ACC112 (cell line): ENCODE results near the gene LRRTM4.

Source experiments
- H2AFZ ChIP-seq: fragments of 200-600 bp; sonication (generic); one replicate; pipeline ENCODE4 v1.6.0; 2017; ENCODE audit warnings: antibody characterized with exemption, low read length; ENCODE audit not compliant: unreplicated experiment
- H3K27ac ChIP-seq: fragments of 200-600 bp; sonication (generic); 2 replicates; pipeline ENCODE4 v1.5.1; 2014; ENCODE audit warnings: low read depth, mild to moderate bottlenecking, antibody characterized with exemption, low read length, moderate library complexity
- H3K27me3 ChIP-seq: fragments of 200-600 bp; sonication (generic); 2 replicates; pipeline ENCODE4 v1.6.1; 2014; ENCODE audit warnings: mild to moderate bottlenecking, antibody characterized with exemption, low read length, moderate library complexity, mixed read lengths; ENCODE audit not compliant: insufficient read depth
- H3K36me3 ChIP-seq: fragments of 200-600 bp; sonication (generic); 2 replicates; pipeline ENCODE4 v1.6.1; 2016; ENCODE audit warnings: mild to moderate bottlenecking, antibody characterized with exemption, low read length, moderate library complexity, mixed read lengths; ENCODE audit not compliant: insufficient read depth
- H3K4me1 ChIP-seq: fragments of 200-600 bp; sonication (generic); one replicate; pipeline ENCODE4 v1.6.1; 2016; ENCODE audit warnings: low read length, mixed read lengths; ENCODE audit not compliant: insufficient read depth, unreplicated experiment, control insufficient read depth
- H3K4me3 ChIP-seq: fragments of 200-600 bp; sonication (generic); 2 replicates; pipeline ENCODE4 v1.5.1; 2014; ENCODE audit warnings: mild to moderate bottlenecking, low read depth, low read length
- H3K79me2 ChIP-seq: fragments of 200-600 bp; sonication (generic); one replicate; pipeline ENCODE4 v1.6.0; 2016; ENCODE audit warnings: low read length; ENCODE audit not compliant: control insufficient read depth, unreplicated experiment, insufficient read depth

LRRTM4 gene

GRCh38 chr2:77325395-77325794 lies 196.8 kb downstream of the LRRTM4 start:
- Histone ChIP-seq H3K27ac (no peak overlapping the region), H3K36me3 (no peaks in the 10 kb centered on the region), H3K27me3 (no peaks in the 10 kb centered on the region), H2AFZ (no peak overlapping the region), H3K4me1 (no peaks in the 10 kb centered on the region), H3K79me2 (no peaks in the 10 kb centered on the region), H3K4me3 (no peak overlapping the region)

GRCh38 chr2:77322431-77322830 lies 199.7 kb downstream of the LRRTM4 start:
- H3K4me3 ChIP-seq, result no peak overlapping the region
- H3K79me2 ChIP-seq, result no peaks in the 10 kb centered on the region
- no peak overlapping the region for H3K27ac ChIP-seq
- no peaks in the 10 kb centered on the region for H3K27me3 ChIP-seq
- no peaks in the 10 kb centered on the region for H3K36me3 ChIP-seq
- H3K4me1 ChIP-seq, result no peaks in the 10 kb centered on the region
- no peak overlapping the region for H2AFZ ChIP-seq

- no peak overlapping the region for H3K4me3 ChIP-seq
- no peaks in the 10 kb centered on the region for H3K36me3 ChIP-seq
- no peak overlapping the region for H2AFZ ChIP-seq
- H3K79me2 ChIP-seq, result no peaks in the 10 kb centered on the region
- no peaks in the 10 kb centered on the region for H3K27me3 ChIP-seq
- H3K4me1 ChIP-seq, result no peaks in the 10 kb centered on the region
- H3K27ac ChIP-seq, result no peak overlapping the region
Measured at GRCh38 chr2:77314721-77315120, 207.5 kb downstream of the LRRTM4 start.

GRCh38 chr2:77310416-77310815 lies 211.8 kb downstream of the LRRTM4 start:
- Histone ChIP-seq H3K4me1 (no peaks in the 10 kb centered on the region), H3K27me3 (no peaks in the 10 kb centered on the region), H2AFZ (no peak overlapping the region), H3K36me3 (no peaks in the 10 kb centered on the region), H3K4me3 (no peak overlapping the region), H3K27ac (no peak overlapping the region), H3K79me2 (no peaks in the 10 kb centered on the region)

- Histone ChIP-seq H3K27me3 (no peaks in the 10 kb centered on the region), H3K4me1 (no peaks in the 10 kb centered on the region), H3K4me3 (no peak overlapping the region), H3K36me3 (no peaks in the 10 kb centered on the region), H3K27ac (no peak overlapping the region), H2AFZ (no peak overlapping the region), H3K79me2 (no peaks in the 10 kb centered on the region)
Measured at GRCh38 chr2:77309725-77310124, 212.5 kb downstream of the LRRTM4 start.

GRCh38 chr2:77301441-77301840 lies 220.7 kb downstream of the LRRTM4 start:
- H2AFZ ChIP-seq, result no peak overlapping the region
- no peaks in the 10 kb centered on the region for H3K79me2 ChIP-seq
- no peak overlapping the region for H3K27ac ChIP-seq
- no peaks in the 10 kb centered on the region for H3K27me3 ChIP-seq
- H3K36me3 ChIP-seq, result no peaks in the 10 kb centered on the region
- H3K4me1 ChIP-seq, result no peaks in the 10 kb centered on the region
- no peak overlapping the region for H3K4me3 ChIP-seq

- Histone ChIP-seq H3K27me3 (no peaks in the 10 kb centered on the region), H2AFZ (no peak overlapping the region), H3K27ac (no peak overlapping the region), H3K4me1 (no peaks in the 10 kb centered on the region), H3K36me3 (no peaks in the 10 kb centered on the region), H3K4me3 (no peak overlapping the region), H3K79me2 (no peaks in the 10 kb centered on the region)
Measured at GRCh38 chr2:77296791-77297190, 225.4 kb downstream of the LRRTM4 start.

GRCh38 chr2:77294474-77294873 lies 227.7 kb downstream of the LRRTM4 start:
- no peaks in the 10 kb centered on the region for H3K79me2 ChIP-seq
- H3K27me3 ChIP-seq, result no peaks in the 10 kb centered on the region
- H3K27ac ChIP-seq, result no peak overlapping the region
- H3K36me3 ChIP-seq, result no peaks in the 10 kb centered on the region
- no peak overlapping the region for H3K4me3 ChIP-seq
- no peaks in the 10 kb centered on the region for H3K4me1 ChIP-seq
- no peak overlapping the region for H2AFZ ChIP-seq

GRCh38 chr2:77284353-77284752 lies 237.8 kb downstream of the LRRTM4 start:
- Histone ChIP-seq H3K36me3 (no peaks in the 10 kb centered on the region), H3K4me1 (no peaks in the 10 kb centered on the region)

GRCh38 chr2:77271262-77271661 lies 250.9 kb downstream of the LRRTM4 start:
- no peaks in the 10 kb centered on the region for H3K36me3 ChIP-seq
- no peak overlapping the region for H3K27ac ChIP-seq
- H3K27me3 ChIP-seq, result no peaks in the 10 kb centered on the region
- H3K4me1 ChIP-seq, result no peaks in the 10 kb centered on the region
- no peak overlapping the region for H3K4me3 ChIP-seq
- no peak overlapping the region for H2AFZ ChIP-seq
- no peaks in the 10 kb centered on the region for H3K79me2 ChIP-seq

More at GRCh38 chr2:77284353-77284752, 237.8 kb downstream of the LRRTM4 start:
- Histone ChIP-seq H3K27me3 (no peaks in the 10 kb centered on the region), H3K4me3 (no peak overlapping the region), H2AFZ (no peak overlapping the region), H3K79me2 (no peaks in the 10 kb centered on the region), H3K27ac (no peak overlapping the region)

GRCh38 chr2:77270433-77270832 lies 251.7 kb downstream of the LRRTM4 start:
- H3K4me3 ChIP-seq, result no peak overlapping the region
- no peak overlapping the region for H2AFZ ChIP-seq
- H3K27ac ChIP-seq, result no peak overlapping the region
- H3K27me3 ChIP-seq, result no peaks in the 10 kb centered on the region
- no peaks in the 10 kb centered on the region for H3K4me1 ChIP-seq
- H3K79me2 ChIP-seq, result no peaks in the 10 kb centered on the region
- H3K36me3 ChIP-seq, result no peaks in the 10 kb centered on the region
